Karpas-422 (cell line): ENCODE measurements around the gene SIGLEC14. TPM values are rescaled to one million over a fixed set of nuclear protein-coding genes. Genes with fewer than 3 reads are reported as not detected.

Experiments
- DNase-seq: peaks from one replicate; pipeline ENCODE4 v3.0.0-alpha.2; 2015
- H2AFZ ChIP-seq: fragments of 200-600 bp; sonication (generic); 2 replicates; pipeline ENCODE4 v1.6.1; 2014; ENCODE audit warnings: antibody characterized with exemption, low read length, mixed read lengths
- H3K27ac ChIP-seq: fragments of 200-600 bp; sonication (generic); 2 replicates; pipeline ENCODE4 v1.5.1; 2014; ENCODE audit warnings: mild to moderate bottlenecking, low read length, moderate library complexity
- H3K27me3 ChIP-seq: fragments of 200-600 bp; sonication (generic); 2 replicates; pipeline ENCODE4 v1.6.1; 2014; ENCODE audit warnings: low read length, mixed read lengths
- H3K36me3 ChIP-seq: fragments of 200-600 bp; sonication (generic); 2 replicates; pipeline ENCODE4 v1.6.1; 2014; ENCODE audit warnings: low read length, mixed read lengths; ENCODE audit not compliant: insufficient read depth
- H3K4me1 ChIP-seq: fragments of 200-600 bp; sonication (generic); 2 replicates; pipeline ENCODE4 v1.6.1; 2014; ENCODE audit warnings: mild to moderate bottlenecking, low read length, mixed read lengths
- H3K4me2 ChIP-seq: fragments of 200-600 bp; sonication (generic); 2 replicates; pipeline ENCODE4 v1.6.1; 2014; ENCODE audit warnings: low read length, low read depth, mild to moderate bottlenecking; ENCODE audit not compliant: poor library complexity, severe bottlenecking
- H3K4me3 ChIP-seq: fragments of 200-600 bp; sonication (generic); 2 replicates; pipeline ENCODE4 v1.5.1; 2014; ENCODE audit warnings: mild to moderate bottlenecking, antibody characterized with exemption, low read length, mixed read lengths
- H3K79me2 ChIP-seq: fragments of 200-600 bp; sonication (generic); 2 replicates; pipeline ENCODE4 v1.6.1; 2014; ENCODE audit warnings: mild to moderate bottlenecking, low read length, mixed read lengths
- H3K9ac ChIP-seq: fragments of 200-600 bp; sonication (generic); 2 replicates; pipeline ENCODE4 v1.6.0; 2014; ENCODE audit warnings: low read length
- H3K9me2 ChIP-seq: fragments of 200-600 bp; sonication (generic), shearing (Covaris generic); replicated peaks from 2 replicates; pipeline ENCODE4 v1.6.0; 2014; ENCODE audit warnings: mild to moderate bottlenecking, low read length, moderate library complexity; ENCODE audit not compliant: insufficient read depth
- H3K9me3 ChIP-seq: fragments of 300-700, 200-600 bp; sonication (generic); 2 replicates; pipeline ENCODE4 v1.6.1; 2014; ENCODE audit warnings: low read length, mixed read lengths
- H4K20me1 ChIP-seq: fragments of 200-600 bp; sonication (generic); 2 replicates; pipeline ENCODE4 v1.6.1; 2014; ENCODE audit warnings: mild to moderate bottlenecking, antibody characterized with exemption, low read length, low read depth; ENCODE audit not compliant: insufficient read depth
- total RNA-seq: library from RNA; depleted of rRNA; stranded (reverse); fragments of >200 nt; shearing (Covaris generic); gene quantifications from 2 replicates; pipeline ENCODE4 v1.2.3, GENCODE V29; 2014; ENCODE audit warnings: low replicate concordance

Gene SIGLEC14
- total RNA-seq, 1 experiment from 2014 or later, result 1.0 TPM

- no peak overlapping the region for H3K9ac ChIP-seq
- DNase-seq, result peak; percentile 51
Measured at GRCh38 chr19:51621178-51621577, 25.4 kb downstream of the SIGLEC14 start.

DNA sequence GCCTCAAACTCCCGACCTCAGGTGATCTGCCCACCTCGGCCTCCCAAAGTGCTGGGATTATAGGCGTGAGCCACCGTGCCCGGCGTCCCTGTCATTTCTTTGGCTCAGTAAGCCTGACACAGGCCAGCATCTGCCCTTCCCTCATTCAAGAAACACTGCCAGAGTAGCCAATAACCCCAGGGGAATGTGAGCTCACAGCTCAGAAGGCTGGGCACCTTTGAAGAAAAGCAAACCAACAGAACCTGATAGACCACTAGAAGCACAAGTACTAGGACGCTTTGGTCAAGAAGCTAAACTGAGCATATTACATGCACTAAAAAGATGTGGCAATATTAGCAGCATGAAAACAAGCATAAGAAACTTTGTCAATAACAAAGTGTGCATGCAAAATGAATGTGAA is 30.6 kb downstream of the SIGLEC14 start:
- Histone ChIP-seq H3K9me3 (no peaks in the 10 kb centered on the region), H3K4me2 (no peak overlapping the region), H2AFZ (no peak overlapping the region), H3K27ac (no peak overlapping the region), H3K79me2 (no peaks in the 10 kb centered on the region), H3K4me1 (no peaks in the 10 kb centered on the region), H3K27me3 (no peaks in the 10 kb centered on the region; the same call in 1 of the 2 replicates), H3K4me3 (no peak overlapping the region), H4K20me1 (no peaks in the 10 kb centered on the region), H3K36me3 (no peaks in the 10 kb centered on the region), H3K9ac (no peak overlapping the region), H3K9me2 (no peaks in the 10 kb centered on the region)
- DNase-seq, result no peak

More at GRCh38 chr19:51621178-51621577, 25.4 kb downstream of the SIGLEC14 start:
- H3K4me3 ChIP-seq, result no peak overlapping the region
- H3K4me1 ChIP-seq, result peaks cover 5% of the 10 kb centered on the region
- no peak overlapping the region for H3K4me2 ChIP-seq
- H3K9me3 ChIP-seq, result no peaks in the 10 kb centered on the region
- no peaks in the 10 kb centered on the region for H3K36me3 ChIP-seq
- H2AFZ ChIP-seq, result no peak overlapping the region
- H3K9me2 ChIP-seq, result no peaks in the 10 kb centered on the region
- no peaks in the 10 kb centered on the region for H3K27me3 ChIP-seq
- H3K27ac ChIP-seq, result no peak overlapping the region
- H3K79me2 ChIP-seq, result no peaks in the 10 kb centered on the region
- H4K20me1 ChIP-seq, result no peaks in the 10 kb centered on the region

DNA sequence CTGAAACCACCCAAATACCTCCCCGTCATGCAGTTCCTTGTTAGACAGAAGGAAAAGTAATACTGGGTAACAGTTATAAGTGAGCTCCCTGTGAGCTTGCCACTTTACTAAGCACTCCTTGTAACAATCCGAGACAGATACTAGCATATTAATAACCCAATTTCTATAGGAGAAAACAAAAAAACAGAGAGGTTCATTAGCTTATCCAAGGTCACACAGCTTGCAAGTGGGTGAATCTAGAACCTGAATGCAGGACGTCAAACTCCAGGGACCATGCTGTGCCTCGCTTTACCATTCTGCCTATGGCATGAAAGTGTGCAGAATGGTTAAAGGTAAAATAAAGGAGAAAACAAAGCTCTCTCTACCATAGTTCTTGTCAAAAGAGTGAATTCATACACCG is 31.8 kb downstream of the SIGLEC14 start:
- H3K27ac ChIP-seq, result no peak overlapping the region
- H3K9ac ChIP-seq, result no peak overlapping the region
- no peaks in the 10 kb centered on the region for H3K9me3 ChIP-seq
- H3K4me2 ChIP-seq, result no peak overlapping the region
- DNase-seq, result no peak
- H3K9me2 ChIP-seq, result no peaks in the 10 kb centered on the region
- H3K27me3 ChIP-seq, result no peaks in the 10 kb centered on the region; the same call in 1 of the 2 replicates
- H3K4me1 ChIP-seq, result no peaks in the 10 kb centered on the region
- no peak overlapping the region for H2AFZ ChIP-seq
- no peak overlapping the region for H3K4me3 ChIP-seq
- H3K79me2 ChIP-seq, result no peaks in the 10 kb centered on the region
- no peaks in the 10 kb centered on the region for H4K20me1 ChIP-seq
- no peaks in the 10 kb centered on the region for H3K36me3 ChIP-seq

- DNase-seq, result no peak
- H3K9me3 ChIP-seq, result no peaks in the 10 kb centered on the region
- no peaks in the 10 kb centered on the region for H3K36me3 ChIP-seq
- peaks cover 19% of the 10 kb centered on the region for H3K4me1 ChIP-seq
- 0 out of 2 replicates have a peak, but pooled peaks cover 5% of the 10 kb centered on the region for H4K20me1 ChIP-seq
- H3K9ac ChIP-seq, result no peak overlapping the region
- H3K27ac ChIP-seq, result no peak overlapping the region
- no peak overlapping the region for H3K4me3 ChIP-seq
- H2AFZ ChIP-seq, result no peak overlapping the region
- no peaks in the 10 kb centered on the region for H3K79me2 ChIP-seq
- no peak overlapping the region for H3K4me2 ChIP-seq
- H3K27me3 ChIP-seq, result no peaks in the 10 kb centered on the region; the same call in 1 of the 2 replicates
- H3K9me2 ChIP-seq, result no peaks in the 10 kb centered on the region
Measured at GRCh38 chr19:51610576-51610975, 36.0 kb downstream of the SIGLEC14 start.

DNA sequence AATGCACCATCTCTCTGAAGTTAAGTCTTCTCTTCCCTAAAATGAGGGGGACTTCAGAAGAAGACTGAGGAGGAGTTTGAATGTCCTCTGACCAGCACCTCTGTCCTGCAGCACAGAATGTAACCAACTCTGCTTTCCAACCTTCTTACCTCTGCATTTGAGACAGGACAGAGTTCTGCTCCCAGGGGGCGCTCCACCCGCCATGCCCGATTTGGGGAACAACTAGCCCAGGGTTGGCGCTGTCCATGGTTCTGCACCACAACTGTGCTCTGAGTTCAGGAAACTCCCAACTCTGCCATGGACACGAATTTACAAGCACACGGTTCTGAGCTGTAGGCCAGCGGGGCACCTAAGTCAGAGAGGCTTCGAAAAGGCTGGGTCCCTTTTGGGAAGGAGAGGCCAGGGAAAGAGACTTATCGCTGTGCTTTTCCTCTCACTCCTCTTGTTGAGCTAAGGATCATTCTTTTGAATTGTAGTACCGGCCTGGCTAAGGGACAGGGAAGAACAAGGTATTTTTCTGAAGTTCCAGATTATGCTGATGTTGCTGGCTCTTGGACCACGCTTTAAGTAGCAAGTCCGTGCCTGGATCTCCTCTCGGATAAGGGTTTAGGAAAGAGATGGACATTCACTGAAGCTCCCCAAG is 38.6 kb downstream of the SIGLEC14 start:
- Histone ChIP-seq H3K27ac (no peak overlapping the region), H3K4me1 (peaks cover 19% of the 10 kb centered on the region), H3K4me2 (no peak overlapping the region)

DNA sequence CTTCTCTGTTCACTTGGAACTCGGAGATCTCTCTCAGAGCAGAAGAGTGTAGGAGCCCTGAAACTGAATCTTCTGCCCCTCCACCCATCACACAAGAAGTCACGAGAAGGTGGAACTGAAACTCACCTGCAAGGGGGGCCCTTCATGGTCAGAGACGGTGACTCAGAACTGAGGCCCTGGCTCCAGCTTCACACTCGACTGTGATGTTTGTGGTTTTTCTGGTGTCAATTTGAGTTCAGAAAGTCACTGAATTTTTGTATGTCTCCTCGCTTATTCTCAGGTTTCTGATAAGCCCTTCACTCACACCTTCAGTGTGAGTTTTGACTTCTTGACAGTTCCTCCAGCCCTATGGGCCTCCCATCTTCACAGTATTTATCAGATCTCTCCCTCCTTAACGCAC is 39.5 kb downstream of the SIGLEC14 start:
- no peaks in the 10 kb centered on the region for H3K36me3 ChIP-seq
- H4K20me1 ChIP-seq, result 0 out of 2 replicates have a peak, but pooled peaks cover 5% of the 10 kb centered on the region
- 0 out of 2 replicates have a peak overlapping the region, but pooled peaks have one; percentile 14 for H3K9ac ChIP-seq
- H3K9me2 ChIP-seq, result no peaks in the 10 kb centered on the region
- H3K4me1 ChIP-seq, result peaks cover 19% of the 10 kb centered on the region
- no peak overlapping the region for H3K4me3 ChIP-seq
- H3K4me2 ChIP-seq, result peak overlapping the region; percentile 37
- DNase-seq, result peak; percentile 90
- no peaks in the 10 kb centered on the region for H3K9me3 ChIP-seq
- H3K27me3 ChIP-seq, result no peaks in the 10 kb centered on the region
- no peak overlapping the region for H2AFZ ChIP-seq
- H3K27ac ChIP-seq, result peak overlapping the region; percentile 70
- H3K79me2 ChIP-seq, result no peaks in the 10 kb centered on the region

More for the DNA sequence above, 38.6 kb downstream of the SIGLEC14 start:
- H3K9me3 ChIP-seq, result no peaks in the 10 kb centered on the region
- H2AFZ ChIP-seq, result no peak overlapping the region
- no peaks in the 10 kb centered on the region for H3K36me3 ChIP-seq
- no peak overlapping the region for H3K9ac ChIP-seq
- H3K27me3 ChIP-seq, result no peaks in the 10 kb centered on the region; the same call in 1 of the 2 replicates
- no peaks in the 10 kb centered on the region for H3K79me2 ChIP-seq
- H3K4me3 ChIP-seq, result no peak overlapping the region
- 0 out of 2 replicates have a peak, but pooled peaks cover 5% of the 10 kb centered on the region for H4K20me1 ChIP-seq
- DNase-seq, result peak; percentile 95
- no peaks in the 10 kb centered on the region for H3K9me2 ChIP-seq

DNA sequence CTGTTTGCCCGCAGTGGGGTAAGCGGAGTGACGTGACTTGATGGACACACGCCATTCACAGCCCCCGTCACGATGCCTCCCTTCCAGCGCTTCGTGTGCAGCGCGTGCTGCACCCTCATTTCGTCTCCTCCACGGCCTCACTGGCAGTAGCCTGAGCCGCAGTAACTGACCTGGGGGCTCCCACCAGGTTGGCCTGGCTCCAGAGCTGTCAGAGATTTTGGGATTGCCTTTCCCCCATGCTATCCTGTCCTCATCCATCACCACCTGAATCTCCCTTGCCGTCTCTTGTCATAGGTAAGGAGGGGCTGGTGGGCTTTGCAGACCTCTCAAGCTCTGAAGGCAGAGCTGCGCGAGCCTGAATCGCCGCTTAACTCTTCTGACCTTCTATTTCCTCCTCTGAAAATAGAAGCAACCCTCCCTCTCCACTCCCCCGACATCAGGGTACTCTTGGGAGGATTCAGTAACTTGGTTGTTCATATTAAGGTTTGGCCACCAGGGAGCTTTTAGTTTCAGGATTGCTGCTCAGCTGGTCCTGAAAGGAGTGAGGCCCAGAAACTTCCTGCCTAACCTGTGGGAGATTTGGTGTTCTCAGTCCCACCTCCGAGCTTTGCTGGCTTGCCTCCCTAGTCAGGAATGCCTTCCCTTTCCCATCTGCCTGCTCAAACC is 44.3 kb downstream of the SIGLEC14 start:
- peaks cover 13% of the 10 kb centered on the region for H3K4me1 ChIP-seq
- no peaks in the 10 kb centered on the region for H3K36me3 ChIP-seq
- no peak overlapping the region for H3K9ac ChIP-seq
- no peaks in the 10 kb centered on the region for H3K79me2 ChIP-seq
- H4K20me1 ChIP-seq, result 0 out of 2 replicates have a peak, but pooled peaks cover under 1% of the 10 kb centered on the region
- H3K27me3 ChIP-seq, result no peaks in the 10 kb centered on the region
- H3K9me2 ChIP-seq, result no peaks in the 10 kb centered on the region
- no peak overlapping the region for H3K4me2 ChIP-seq
- no peak overlapping the region for H3K27ac ChIP-seq
- H2AFZ ChIP-seq, result no peak overlapping the region
- no peak overlapping the region for H3K4me3 ChIP-seq
- H3K9me3 ChIP-seq, result peaks cover 5% of the 10 kb centered on the region; the same call in 1 of the 2 replicates
- DNase-seq, result no peak

DNA sequence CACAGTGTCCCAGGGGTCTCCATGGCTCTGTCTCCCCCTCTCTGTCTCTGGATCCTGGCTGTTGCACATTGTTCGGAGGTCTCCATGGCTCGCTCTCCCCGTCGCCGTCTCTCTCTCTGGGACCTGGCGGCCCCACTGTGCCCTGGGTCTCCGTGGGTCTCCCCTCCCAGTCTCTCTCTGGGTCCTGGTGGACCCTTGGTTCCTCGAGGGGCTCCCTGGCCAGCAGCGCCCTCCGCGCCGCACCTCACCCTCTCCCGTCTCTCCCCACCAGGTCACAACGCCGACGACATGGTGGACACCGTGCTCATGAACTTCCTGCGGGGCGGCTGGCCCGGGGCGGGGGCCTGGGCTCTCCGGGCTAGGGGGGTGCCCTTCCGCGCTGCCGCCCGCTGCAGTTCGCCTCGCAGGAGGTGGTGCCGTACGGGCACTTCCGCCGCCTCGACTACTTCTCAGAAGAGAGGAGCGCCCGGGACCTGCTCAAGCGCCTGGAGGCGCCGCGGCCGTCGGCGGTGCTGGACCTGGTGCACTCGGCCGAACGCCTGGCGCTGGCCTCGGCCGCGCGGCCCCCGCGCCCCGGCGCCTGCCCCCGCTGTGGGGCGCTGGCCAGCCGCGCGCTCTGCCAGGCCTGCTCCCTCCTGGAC is 45.6 kb downstream of the SIGLEC14 start:
- H3K4me3 ChIP-seq, result no peak overlapping the region

More for the DNA sequence above, 45.6 kb downstream of the SIGLEC14 start:
- no peak overlapping the region for H3K9ac ChIP-seq
- no peaks in the 10 kb centered on the region for H4K20me1 ChIP-seq
- peaks cover under 1% of the 10 kb centered on the region for H3K4me1 ChIP-seq
- H3K79me2 ChIP-seq, result no peaks in the 10 kb centered on the region
- no peaks in the 10 kb centered on the region for H3K9me2 ChIP-seq
- DNase-seq, result no peak
- no peak overlapping the region for H2AFZ ChIP-seq
- H3K9me3 ChIP-seq, result peaks cover 5% of the 10 kb centered on the region; the same call in 1 of the 2 replicates
- H3K27me3 ChIP-seq, result no peaks in the 10 kb centered on the region
- no peaks in the 10 kb centered on the region for H3K36me3 ChIP-seq
- no peak overlapping the region for H3K4me2 ChIP-seq
- no peak overlapping the region for H3K27ac ChIP-seq
